ENCODE data around the gene CAPZB.

CAPZB gene

GRCh38 chr1:19447550-19447949 is 37.8 kb downstream of the CAPZB start:
- DNase-seq: no peak

GRCh38 chr1:19445417-19446342 is 39.7 kb downstream of the CAPZB start:
- DNase-seq: no peak

- DNase-seq: no peak
These were observed 40.9 kb downstream of the CAPZB start for GRCh38 chr1:19444296-19445021.

- DNase-seq: no peak
These were observed 42.0 kb downstream of the CAPZB start for GRCh38 chr1:19443326-19443725.

- no peak for DNase-seq
These were observed 42.9 kb downstream of the CAPZB start for GRCh38 chr1:19442154-19443096.

- no peak for DNase-seq
These were observed 44.1 kb downstream of the CAPZB start for GRCh38 chr1:19441048-19441780.

- peak; percentile 27 to 47 for DNase-seq
These were observed 45.7 kb downstream of the CAPZB start for GRCh38 chr1:19439464-19440171.

GRCh38 chr1:19438516-19439195 is 46.7 kb downstream of the CAPZB start:
- DNase-seq: no peak

- DNase-seq: no peak
These were observed 47.4 kb downstream of the CAPZB start for GRCh38 chr1:19437891-19438294.

- no peak for DNase-seq
These were observed 48.4 kb downstream of the CAPZB start for GRCh38 chr1:19436716-19437476.

GRCh38 chr1:19435851-19436455 is 49.4 kb downstream of the CAPZB start:
- DNase-seq: peak; percentile 29 to 33

GRCh38 chr1:19435181-19435580 is 50.2 kb downstream of the CAPZB start:
- no peak for DNase-seq

- no peak for DNase-seq
These were observed 51.7 kb downstream of the CAPZB start for GRCh38 chr1:19433719-19433998.

- DNase-seq: no peak
These were observed 52.2 kb downstream of the CAPZB start for GRCh38 chr1:19432943-19433718.

- DNase-seq: no peak
These were observed 54.9 kb downstream of the CAPZB start for GRCh38 chr1:19430121-19431068.

GRCh38 chr1:19429611-19430010 is 55.7 kb downstream of the CAPZB start:
- no peak for DNase-seq

- no peak for DNase-seq
These were observed 58.1 kb downstream of the CAPZB start for GRCh38 chr1:19427087-19427781.
